ENCODE results near the gene MTFR2. TPM values are rescaled to one million over a fixed set of nuclear protein-coding genes. Genes with fewer than 3 reads are reported as not detected.

Gene MTFR2
- total RNA-seq, 1 donor from 2014 or later: 24.4 TPM

GRCh38 chr6:136189104-136189503, 61.0 kb downstream of the MTFR2 start:
- H3K27me3 Mint-ChIP-seq: peaks cover 1% of the 10 kb centered on the region
- H3K36me3 Mint-ChIP-seq (ENCODE audit: low read depth): peaks cover 18% of the 10 kb centered on the region
- H3K27ac Mint-ChIP-seq: no peak overlapping the region
- intact Hi-C loops (cut with micrococcal nuclease): no loop called here
- no peak overlapping the region for H3K4me3 Mint-ChIP-seq
- no peak for DNase-seq
- no peaks in the 10 kb centered on the region for H3K9me3 Mint-ChIP-seq
- no peaks in the 10 kb centered on the region for H3K4me1 Mint-ChIP-seq

- H3K9me3 Mint-ChIP-seq: no peaks in the 10 kb centered on the region
- H3K27ac Mint-ChIP-seq: no peak overlapping the region
- intact Hi-C loops (cut with micrococcal nuclease): no loop called here
- DNase-seq: no peak
- peaks cover 18% of the 10 kb centered on the region for H3K36me3 Mint-ChIP-seq (ENCODE audit: low read depth)
- H3K4me1 Mint-ChIP-seq: no peaks in the 10 kb centered on the region
- H3K4me3 Mint-ChIP-seq: no peak overlapping the region
- no peaks in the 10 kb centered on the region for H3K27me3 Mint-ChIP-seq
These were observed 61.6 kb downstream of the MTFR2 start for GRCh38 chr6:136188486-136188885.

- peaks cover 17% of the 10 kb centered on the region for H3K36me3 Mint-ChIP-seq (ENCODE audit: low read depth)
- no peaks in the 10 kb centered on the region for H3K27me3 Mint-ChIP-seq
- no peaks in the 10 kb centered on the region for H3K4me1 Mint-ChIP-seq
- intact Hi-C loops (cut with micrococcal nuclease): no loop called here
- no peak for DNase-seq
- H3K27ac Mint-ChIP-seq: no peak overlapping the region
- no peaks in the 10 kb centered on the region for H3K9me3 Mint-ChIP-seq
- no peak overlapping the region for H3K4me3 Mint-ChIP-seq
These were observed 63.7 kb downstream of the MTFR2 start for GRCh38 chr6:136186363-136186762.

GRCh38 chr6:136184738-136185137, 65.4 kb downstream of the MTFR2 start:
- peaks cover 19% of the 10 kb centered on the region for H3K36me3 Mint-ChIP-seq (ENCODE audit: low read depth)
- no peaks in the 10 kb centered on the region for H3K9me3 Mint-ChIP-seq
- intact Hi-C loops (cut with micrococcal nuclease): no loop called here
- no peak overlapping the region for H3K27ac Mint-ChIP-seq
- H3K27me3 Mint-ChIP-seq: no peaks in the 10 kb centered on the region
- DNase-seq: no peak
- H3K4me3 Mint-ChIP-seq: no peak overlapping the region
- H3K4me1 Mint-ChIP-seq: no peaks in the 10 kb centered on the region

DNA sequence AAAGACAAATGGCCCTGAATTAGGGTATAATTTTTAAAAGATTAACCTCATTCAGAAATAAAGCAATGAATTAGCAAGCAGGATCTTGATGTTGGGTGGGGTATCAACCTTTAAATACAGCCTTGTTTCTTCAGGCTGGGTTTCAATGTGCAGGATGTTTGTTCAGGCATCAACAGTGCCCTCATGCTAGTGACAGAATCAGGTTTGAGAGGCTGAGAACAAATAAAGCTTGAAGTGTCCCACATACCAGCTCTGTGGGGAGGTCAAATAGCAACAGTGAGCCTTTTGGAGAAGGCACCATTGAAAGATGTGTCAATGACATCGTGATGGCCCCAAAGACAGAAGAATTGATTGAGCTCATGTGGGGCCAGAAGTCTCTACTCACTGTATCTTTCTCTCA, 68.2 kb downstream of the MTFR2 start:
- Mint-ChIP-seq H3K27me3 (no peaks in the 10 kb centered on the region), H3K4me1 (peaks cover 5% of the 10 kb centered on the region), H3K27ac (no peak overlapping the region), H3K36me3 (ENCODE audit: low read depth) (peaks cover 28% of the 10 kb centered on the region), H3K4me3 (no peak overlapping the region), H3K9me3 (peaks cover 9% of the 10 kb centered on the region)
- DNase-seq: no peak
- intact Hi-C loops (cut with micrococcal nuclease): no loop called here

- intact Hi-C loops (cut with micrococcal nuclease): no loop called here
- DNase-seq: no peak
- no peak overlapping the region for H3K27ac Mint-ChIP-seq
- peaks cover 9% of the 10 kb centered on the region for H3K9me3 Mint-ChIP-seq
- peaks cover 5% of the 10 kb centered on the region for H3K4me1 Mint-ChIP-seq
- H3K36me3 Mint-ChIP-seq (ENCODE audit: low read depth): peaks cover 27% of the 10 kb centered on the region
- H3K4me3 Mint-ChIP-seq: no peak overlapping the region
- H3K27me3 Mint-ChIP-seq: no peaks in the 10 kb centered on the region
These were observed 68.6 kb downstream of the MTFR2 start for GRCh38 chr6:136181512-136181833.

Other genes starting within 250 kb of the MTFR2 start
- gene BCLAF1, start 39.5 kb upstream of the MTFR2 start, total RNA-seq: 267 TPM in 2 replicates

All from activated CD4-positive, alpha-beta T cell treated with anti-CD3 and anti-CD28 coated beads, Interleukin-2, amount 10 ng/mL, durations not matched to agents 24 days and 14 days (primary cell).